ENCODE measurements around the gene ZNF768.

DNA sequence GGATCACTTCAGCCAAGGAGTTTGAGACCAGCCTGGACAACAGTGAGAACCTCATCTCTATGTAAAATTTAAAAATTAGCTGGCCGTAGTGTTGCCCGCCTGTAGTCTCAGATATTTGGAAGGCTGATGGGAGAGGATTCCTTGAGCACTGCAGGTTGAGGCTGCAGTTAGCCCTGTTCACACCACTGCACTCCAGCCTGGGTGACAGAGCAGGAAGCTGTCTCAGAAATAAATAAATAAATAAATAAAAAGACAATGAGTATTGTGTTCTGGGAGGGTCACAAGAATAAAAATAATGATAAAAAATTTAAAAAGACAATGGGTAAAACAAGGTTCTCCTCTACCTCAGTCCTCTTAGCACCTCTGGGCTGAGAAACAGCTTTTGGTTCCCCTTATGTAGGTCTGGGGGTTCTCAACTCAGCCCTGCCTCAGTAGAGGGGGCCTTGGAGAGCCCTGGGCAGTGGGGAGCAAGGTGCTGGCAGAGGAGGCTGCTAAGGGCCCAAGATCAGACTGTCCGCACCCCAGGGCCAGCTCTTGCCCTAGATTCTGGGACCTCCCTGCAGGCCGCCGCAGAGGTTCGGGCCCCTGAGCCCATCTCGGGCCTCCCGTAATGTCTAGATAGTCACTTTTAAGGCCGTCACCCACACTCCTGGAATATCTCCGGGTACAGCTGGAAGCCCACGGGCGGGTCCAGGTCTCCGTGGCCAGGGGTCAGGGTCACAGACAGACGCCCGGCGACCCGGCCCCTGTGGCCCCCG is 28.4 kb upstream of the ZNF768 start:
- TF ChIP-seq, protein P1, sequence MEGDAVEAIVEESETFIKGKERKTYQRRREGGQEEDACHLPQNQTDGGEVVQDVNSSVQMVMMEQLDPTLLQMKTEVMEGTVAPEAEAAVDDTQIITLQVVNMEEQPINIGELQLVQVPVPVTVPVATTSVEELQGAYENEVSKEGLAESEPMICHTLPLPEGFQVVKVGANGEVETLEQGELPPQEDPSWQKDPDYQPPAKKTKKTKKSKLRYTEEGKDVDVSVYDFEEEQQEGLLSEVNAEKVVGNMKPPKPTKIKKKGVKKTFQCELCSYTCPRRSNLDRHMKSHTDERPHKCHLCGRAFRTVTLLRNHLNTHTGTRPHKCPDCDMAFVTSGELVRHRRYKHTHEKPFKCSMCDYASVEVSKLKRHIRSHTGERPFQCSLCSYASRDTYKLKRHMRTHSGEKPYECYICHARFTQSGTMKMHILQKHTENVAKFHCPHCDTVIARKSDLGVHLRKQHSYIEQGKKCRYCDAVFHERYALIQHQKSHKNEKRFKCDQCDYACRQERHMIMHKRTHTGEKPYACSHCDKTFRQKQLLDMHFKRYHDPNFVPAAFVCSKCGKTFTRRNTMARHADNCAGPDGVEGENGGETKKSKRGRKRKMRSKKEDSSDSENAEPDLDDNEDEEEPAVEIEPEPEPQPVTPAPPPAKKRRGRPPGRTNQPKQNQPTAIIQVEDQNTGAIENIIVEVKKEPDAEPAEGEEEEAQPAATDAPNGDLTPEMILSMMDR (conservative IDR thresholded peaks at IDR 0.05 in 1 of 2, IDR thresholded peaks at IDR 0.05 in 1 of 2; ENCODE audit: low read depth in 1 of 2, low read length in 2 of 2), result no peak
- TF ChIP-seq EZH2 (IDR thresholded peaks at IDR 0.05; ENCODE audit: low read length, missing control alignments), result no peak
